K562 (cell line): ENCODE results near the gene RNASEH1.

ENCODE experiments used
- EP300 ChIP-seq: IDR thresholded peaks from 2 replicates; pipeline ENCODE4 v1.6.1; 2012; ENCODE audit warnings: low read length, improper control_type of control experiment
- EZH2 ChIP-seq: IDR thresholded peaks from 2 replicates; pipeline ENCODE4 v1.6.1; 2012; ENCODE audit warnings: low read depth, mild to moderate bottlenecking, inconsistent platforms, low read length, borderline replicate concordance
- HIVEP1 ChIP-seq: fragments of 250-450 bp; sonication (Bioruptor Pico); IDR thresholded peaks from 2 replicates; pipeline ENCODE4 v1.4.0; 2020; ENCODE audit warnings: mild to moderate bottlenecking
- ZNF75A ChIP-seq: fragments of 450-650 bp; formaldehyde crosslinking; IDR thresholded peaks from 2 replicates; pipeline ENCODE4 v1.4.0; 2020; ENCODE audit warnings: mild to moderate bottlenecking
- TF ChIP-seq, protein P1 (sequence below), 3 experiments: IDR thresholded peaks in 2 of 3; conservative IDR thresholded peaks in 1 of 3; 2 replicates each; pipeline ENCODE4 v1.5.1; 2011 to 2012; ENCODE audit warnings: low read length in 3 of 3, mild to moderate bottlenecking in 3 of 3, control low read depth in 2 of 3, improper control_type of control experiment in 1 of 3, inconsistent platforms in 1 of 3, low read depth in 1 of 3, mixed read lengths in 1 of 3, moderate library complexity in 1 of 3; ENCODE audit not compliant: insufficient read depth in 2 of 3
- TF ChIP-seq, protein P2 (sequence below), 2 experiments: fragments of 450-650 bp in 1 of 2; sonication (generic) in 1 of 2; formaldehyde crosslinking; conservative IDR thresholded peaks; 2 replicates each; pipeline versions ENCODE4 v1.4.0 to v1.8.1; 2020 to 2022; ENCODE audit warnings: mild to moderate bottlenecking in 1 of 2, missing genetic modification reagents in 1 of 2

DNA sequence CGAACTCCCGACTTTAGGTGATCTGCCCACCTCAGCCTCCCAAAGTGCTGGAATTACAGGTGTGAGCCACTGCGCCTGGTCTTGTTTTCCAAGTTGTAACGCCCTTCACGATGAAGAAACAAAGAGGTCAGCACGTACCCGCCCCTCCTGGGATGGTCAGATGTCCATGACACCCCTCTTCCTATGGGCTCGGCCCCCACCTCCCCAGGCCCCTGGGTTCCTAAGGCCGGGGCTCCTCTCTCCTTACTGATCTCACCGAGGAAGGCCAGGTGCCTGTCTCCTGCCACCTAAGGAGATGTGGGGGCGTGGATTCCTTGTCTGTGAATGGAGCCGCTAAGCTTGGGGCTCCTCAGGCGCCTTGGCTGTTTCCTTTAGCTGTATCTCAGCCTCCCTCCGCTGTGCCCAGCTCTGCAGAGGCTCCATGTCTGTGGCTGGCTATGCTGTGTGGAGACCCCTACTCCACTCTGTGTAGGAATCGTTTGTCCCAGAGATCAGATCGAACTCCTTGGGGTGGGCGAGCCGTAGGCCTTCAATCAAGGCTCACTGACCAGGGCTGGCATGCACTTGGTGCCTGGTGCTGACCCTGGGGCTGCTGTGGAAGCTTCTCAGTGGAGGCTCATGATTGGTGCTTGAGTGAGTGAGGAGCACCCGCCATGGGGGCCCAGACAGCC is 45.5 kb upstream of the RNASEH1 start:
- TF ChIP-seq EZH2 (no peak), HIVEP1 (CRISPR knock-in tag) (no peak), EP300 (no peak), ZNF75A (no peak)
- TF ChIP-seq, protein P1, sequence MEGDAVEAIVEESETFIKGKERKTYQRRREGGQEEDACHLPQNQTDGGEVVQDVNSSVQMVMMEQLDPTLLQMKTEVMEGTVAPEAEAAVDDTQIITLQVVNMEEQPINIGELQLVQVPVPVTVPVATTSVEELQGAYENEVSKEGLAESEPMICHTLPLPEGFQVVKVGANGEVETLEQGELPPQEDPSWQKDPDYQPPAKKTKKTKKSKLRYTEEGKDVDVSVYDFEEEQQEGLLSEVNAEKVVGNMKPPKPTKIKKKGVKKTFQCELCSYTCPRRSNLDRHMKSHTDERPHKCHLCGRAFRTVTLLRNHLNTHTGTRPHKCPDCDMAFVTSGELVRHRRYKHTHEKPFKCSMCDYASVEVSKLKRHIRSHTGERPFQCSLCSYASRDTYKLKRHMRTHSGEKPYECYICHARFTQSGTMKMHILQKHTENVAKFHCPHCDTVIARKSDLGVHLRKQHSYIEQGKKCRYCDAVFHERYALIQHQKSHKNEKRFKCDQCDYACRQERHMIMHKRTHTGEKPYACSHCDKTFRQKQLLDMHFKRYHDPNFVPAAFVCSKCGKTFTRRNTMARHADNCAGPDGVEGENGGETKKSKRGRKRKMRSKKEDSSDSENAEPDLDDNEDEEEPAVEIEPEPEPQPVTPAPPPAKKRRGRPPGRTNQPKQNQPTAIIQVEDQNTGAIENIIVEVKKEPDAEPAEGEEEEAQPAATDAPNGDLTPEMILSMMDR (IDR thresholded peaks at IDR 0.05 in 2 of 3, conservative IDR thresholded peaks at IDR 0.05 in 1 of 3; ENCODE audit: insufficient read depth in 2 of 3, low read depth in 1 of 3, low read length in 3 of 3) = no peak
- TF ChIP-seq, protein P2, sequence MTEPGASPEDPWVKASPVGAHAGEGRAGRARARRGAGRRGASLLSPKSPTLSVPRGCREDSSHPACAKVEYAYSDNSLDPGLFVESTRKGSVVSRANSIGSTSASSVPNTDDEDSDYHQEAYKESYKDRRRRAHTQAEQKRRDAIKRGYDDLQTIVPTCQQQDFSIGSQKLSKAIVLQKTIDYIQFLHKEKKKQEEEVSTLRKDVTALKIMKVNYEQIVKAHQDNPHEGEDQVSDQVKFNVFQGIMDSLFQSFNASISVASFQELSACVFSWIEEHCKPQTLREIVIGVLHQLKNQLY (CRISPR knock-in tag; conservative IDR thresholded peaks at IDR 0.05) = no peak
